Spleen (tissue), 13 donors: ENCODE results near the gene TAS2R43. TPM values are rescaled to one million over a fixed set of nuclear protein-coding genes. Genes with fewer than 3 reads are reported as not detected.

Experiments
- DNase-seq: peaks from one replicate; pipeline ENCODE4 v3.0.0-alpha.2; 2020
- H3K27ac ChIP-seq, 8 donors: fragments of 200-600 bp; sonication (generic) in 7 of 8; 1 replicate in 4 of 8; 2 replicates in 4 of 8; pipeline versions ENCODE4 v1.5.0 to v1.8.0; 2016 to 2021; ENCODE audit warnings: inconsistent platforms in 4 of 8, mild to moderate bottlenecking in 4 of 8, moderate library complexity in 1 of 8
- H3K27me3 ChIP-seq, 7 donors: fragments of 200-600 bp; sonication (generic) in 6 of 7; replicated peaks in 1 of 7; 1 replicate in 4 of 7; 2 replicates in 3 of 7; pipeline versions ENCODE4 v1.5.0 to v1.8.0; 2016 to 2021; ENCODE audit warnings: inconsistent platforms in 3 of 7, mild to moderate bottlenecking in 1 of 7
- H3K36me3 ChIP-seq, 6 donors: fragments of 200-600 bp; sonication (generic) in 5 of 6; 1 replicate in 4 of 6; 2 replicates in 2 of 6; pipeline versions ENCODE4 v1.5.0 to v1.8.0; 2016 to 2021; ENCODE audit warnings: inconsistent platforms in 2 of 6
- H3K4me1 ChIP-seq, 6 donors: fragments of 200-600 bp; sonication (generic) in 5 of 6; 1 replicate in 3 of 6; 2 replicates in 3 of 6; pipeline versions ENCODE4 v1.5.0 to v1.8.0; 2016 to 2021; ENCODE audit warnings: inconsistent platforms in 3 of 6
- H3K4me3 ChIP-seq, 8 donors: fragments of 200-600 bp; sonication (generic) in 7 of 8; 1 replicate in 4 of 8; 2 replicates in 4 of 8; pipeline versions ENCODE4 v1.5.0 to v1.8.0; 2016 to 2021; ENCODE audit warnings: inconsistent platforms in 4 of 8, mild to moderate bottlenecking in 4 of 8, moderate library complexity in 2 of 8
- H3K9me3 ChIP-seq, 8 donors: fragments of 200-600 bp; sonication (generic) in 7 of 8; 1 replicate in 4 of 8; 2 replicates in 4 of 8; pipeline versions ENCODE4 v1.5.0 to v1.8.0; 2016 to 2021; ENCODE audit warnings: inconsistent platforms in 4 of 8
- CTCF ChIP-seq, 11 experiments: fragments of 200-600 bp in 7 of 11; fragments of 450-650 bp in 4 of 11; sonication (generic) in 4 of 11; IDR thresholded peaks in 8 of 11; conservative IDR thresholded peaks in 3 of 11; 1 replicate in 7 of 11; 2 replicates in 4 of 11; pipeline versions ENCODE4 v1.4.0 to v1.8.0; 2016 to 2021; ENCODE audit warnings: antibody characterized with exemption in 11 of 11, inconsistent platforms in 4 of 11, mild to moderate bottlenecking in 1 of 11
- POLR2A ChIP-seq, 3 donors: fragments of 450-650 bp; IDR thresholded peaks; one replicate each; pipeline ENCODE4 v1.5.1; 2017; ENCODE audit warnings: antibody characterized with exemption in 3 of 3, mild to moderate bottlenecking in 1 of 3
- POLR2AphosphoS5 ChIP-seq, 3 donors: sonication (generic); formaldehyde crosslinking; IDR thresholded peaks; one replicate each; pipeline ENCODE4 v1.5.1; 2017; ENCODE audit warnings: antibody characterized with exemption in 3 of 3
- WGBS, 5 donors: extraction: QIAGEN DNeasy Blood & Tissue Kit in 3 of 5; methylation state at CpG; one replicate each; pipeline versions ENCODE4 v1.1.5 to v1.1.7; 2013 to 2018; 5-methylcytosine and 5-hydroxymethylcytosine counted together
- intact Hi-C: fragments of 100-400 bp; cut with DNase I; formaldehyde crosslinking; loops from one replicate; pipeline ENCODE4 v1.15.0; 2023; ENCODE audit warnings: low total_unique reads
- long read RNA-seq, 2 donors: transcript quantifications; one replicate each; lab custom pipeline, GENCODE V29; 2026
- polyA plus RNA-seq, 3 donors: library from polyadenylated mRNA; stranded (reverse); fragments of 200-250 nt; gene quantifications; one replicate each; pipeline ENCODE4 v1.2.1, GENCODE V29; 2013
- total RNA-seq, 7 donors: library from RNA; depleted of rRNA in 3 of 7; stranded (reverse); fragments of >200 nt in 3 of 7; fragmentation: NEBNext Ultra II Directional in 4 of 7; extraction: Animal tissue kit (Norgen Biotek cat#: 25700) in 4 of 7; gene quantifications; one replicate each; pipeline versions ENCODE4 v1.1.0 to v1.2.1, GENCODE V29; 2016 to 2021
- donor health status: healthy with polysubstance abuse.
- donor health status: DM: no; HTN: no; CAD: no; lungs with moderate emphysema.
- donor health status: DM: no; HTN: no; CAD: no.
- donor health status: Bipolar disorder and iron deficiency.
- donor health status: healthy.
- donor health status: DM: no; HTN: no; CAD: no.
- donor health status: DM: yes; HTN: yes; CAD: no.

The TAS2R43 gene, protein sequence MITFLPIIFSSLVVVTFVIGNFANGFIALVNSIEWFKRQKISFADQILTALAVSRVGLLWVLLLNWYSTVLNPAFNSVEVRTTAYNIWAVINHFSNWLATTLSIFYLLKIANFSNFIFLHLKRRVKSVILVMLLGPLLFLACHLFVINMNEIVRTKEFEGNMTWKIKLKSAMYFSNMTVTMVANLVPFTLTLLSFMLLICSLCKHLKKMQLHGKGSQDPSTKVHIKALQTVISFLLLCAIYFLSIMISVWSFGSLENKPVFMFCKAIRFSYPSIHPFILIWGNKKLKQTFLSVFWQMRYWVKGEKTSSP
- total RNA-seq = 10 to 100 TPM in 2 of 7 donors, 1 to 10 TPM in 3, not detected in 2; 1.5 to 14.0 (median 4.6) TPM
- not detected for polyA plus RNA-seq
- long read RNA-seq, donor 1 = 0 reads
- long read RNA-seq, donor 2 = 0 reads

GRCh38 chr12:11092128-11092527, at the start of gene TAS2R43:
Gene TAS2R43 (minus strand): TSS chr12:11092313. CDS start chr12:11092229, 84 bp downstream.
- 80 to 94% (median 89%) methylated on average over 3 to 6 of the region's 6 CpGs for WGBS, 5 donors
- intact Hi-C loops = no loop called here
- Histone ChIP-seq H3K27ac (no peak within 1 kb of the TSS), H3K4me1 (no peaks in the 10 kb centered on the region), H3K36me3 (no peaks in the 10 kb centered on the region), H3K27me3 (no peaks in the 10 kb centered on the region), H3K9me3 (no peaks in the 10 kb centered on the region), H3K4me3 (no peak within 1 kb of the TSS)
- DNase-seq = no peak
- TF ChIP-seq POLR2AphosphoS5 (IDR thresholded peaks at IDR 0.05) (no peak), POLR2A (IDR thresholded peaks at IDR 0.05) (no peak), CTCF (IDR thresholded peaks at IDR 0.05 in 8 of 11, conservative IDR thresholded peaks at IDR 0.05 in 3 of 11) (no peak)

DNA sequence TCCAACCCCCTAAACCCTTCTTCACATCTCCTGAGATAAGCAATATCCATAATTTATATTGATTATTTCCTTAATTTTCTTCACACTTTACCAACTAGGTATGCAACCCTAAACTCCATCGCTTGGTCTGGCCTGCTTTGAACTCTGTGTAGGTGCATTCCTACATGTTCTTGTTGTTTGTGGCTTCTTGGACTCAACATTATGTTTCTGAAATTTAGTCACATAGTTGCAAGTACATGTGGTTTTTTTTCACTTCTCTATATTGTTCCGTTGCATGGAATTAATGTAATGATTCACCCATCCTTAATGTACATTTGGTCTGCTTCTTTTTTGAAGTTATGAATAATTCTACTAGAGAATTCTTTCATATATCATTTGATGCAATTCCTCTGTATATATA, 44.0 kb upstream of the TAS2R43 start:
- intact Hi-C loops = no loop called here
- no peak for DNase-seq
- Histone ChIP-seq H3K27ac (no peak overlapping the region), H3K9me3 (no peaks in the 10 kb centered on the region), H3K4me1 (no peaks in the 10 kb centered on the region), H3K4me3 (no peak overlapping the region), H3K36me3 (no peaks in the 10 kb centered on the region), H3K27me3 (no peaks in the 10 kb centered on the region)
- no peak for TF ChIP-seq POLR2AphosphoS5 (IDR thresholded peaks at IDR 0.05)
- TF ChIP-seq CTCF (IDR thresholded peaks at IDR 0.05 in 8 of 11, conservative IDR thresholded peaks at IDR 0.05 in 3 of 11) = no peak
- no peak for TF ChIP-seq POLR2A (IDR thresholded peaks at IDR 0.05)
- 27 to 78% (median 66%) methylated on average over 2 of the region's 2 CpGs for WGBS, 5 donors

DNA sequence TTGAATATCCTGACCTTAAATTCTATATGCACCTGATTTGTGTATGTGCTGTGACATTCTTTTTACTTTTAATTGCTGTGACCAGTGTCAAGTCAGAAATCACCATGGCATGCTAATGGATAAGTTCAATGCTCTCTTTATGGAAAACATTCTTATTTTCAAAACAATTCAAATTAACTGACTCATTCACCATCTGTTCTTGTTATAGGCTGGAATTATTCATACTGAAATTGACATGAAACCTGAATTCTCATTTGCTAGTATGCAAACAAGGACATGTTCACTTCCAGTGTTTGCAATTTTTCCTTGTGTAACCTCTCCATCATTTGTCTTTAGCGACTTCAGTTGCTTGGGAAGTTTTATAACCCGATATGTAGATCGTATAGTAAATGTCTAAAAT, 42.2 kb upstream of the TAS2R43 start, which contains the start of gene TAS2R30:
TSS of gene TAS2R30 (minus strand) at position 340 of the 400 bp plus-strand sequence. CDS start 400 bp downstream, outside the sequence.
- Histone ChIP-seq H3K9me3 (no peaks in the 10 kb centered on the region), H3K4me1 (no peaks in the 10 kb centered on the region), H3K36me3 (peaks cover 0 to 1% (median 0%) of the 10 kb centered on the region in 6 donors), H3K4me3 (no peak within 1 kb of the TSS), H3K27ac (no peak within 1 kb of the TSS), H3K27me3 (no peaks in the 10 kb centered on the region)
- DNase-seq = no peak
- TF ChIP-seq POLR2AphosphoS5 (IDR thresholded peaks at IDR 0.05) (no peak), CTCF (IDR thresholded peaks at IDR 0.05 in 8 of 11, conservative IDR thresholded peaks at IDR 0.05 in 3 of 11) (no peak), POLR2A (IDR thresholded peaks at IDR 0.05) (no peak)
- intact Hi-C loops = no loop called here
- 65 to 97% (median 85%) methylated on average over 3 of the region's 3 CpGs for WGBS, 5 donors

- intact Hi-C loops = no loop called here
- H3K9me3 ChIP-seq = no peaks in the 10 kb centered on the region
- DNase-seq = no peak
- H3K4me1 ChIP-seq = no peaks in the 10 kb centered on the region
- TF ChIP-seq POLR2AphosphoS5 (IDR thresholded peaks at IDR 0.05) (no peak), CTCF (IDR thresholded peaks at IDR 0.05 in 8 of 11, conservative IDR thresholded peaks at IDR 0.05 in 3 of 11) (no peak), POLR2A (IDR thresholded peaks at IDR 0.05) (no peak)
- H3K27ac ChIP-seq = no peak overlapping the region
- H3K4me3 ChIP-seq = no peak overlapping the region
- no peaks in the 10 kb centered on the region for H3K27me3 ChIP-seq
- peaks cover 0 to 6% (median 0%) of the 10 kb centered on the region in 6 donors for H3K36me3 ChIP-seq
- WGBS, 5 donors = 87 to 98% (median 96%) methylated on average over 2 of the region's 2 CpGs
These were observed 41.7 kb upstream of the TAS2R43 start for GRCh38 chr12:11133816-11134215.
